HG02759 (cell line): ENCODE results near the gene TRPC4AP.

Experiments used
- ATAC-seq: cut with Tn5 transposase; IDR thresholded peaks from one replicate; pipeline ENCODE4 v1.9.1; 2021; ENCODE audit warnings: mild to moderate bottlenecking, moderate library complexity; ENCODE audit not compliant: unreplicated experiment

The TRPC4AP gene

GRCh38 chr20:34989670-34990069, 102.9 kb downstream of the TRPC4AP start:
- no peak for ATAC-seq

GRCh38 chr20:34989118-34989517, 103.5 kb downstream of the TRPC4AP start:
- ATAC-seq: no peak

- no peak for ATAC-seq
These were observed 104.4 kb downstream of the TRPC4AP start for GRCh38 chr20:34988191-34988540.

GRCh38 chr20:34987288-34988190, 105.1 kb downstream of the TRPC4AP start:
- no peak for ATAC-seq

GRCh38 chr20:34986311-34987287, 106.0 kb downstream of the TRPC4AP start:
- no peak for ATAC-seq

GRCh38 chr20:34985461-34986310, 106.9 kb downstream of the TRPC4AP start:
- ATAC-seq: no peak

GRCh38 chr20:34984756-34985261, 107.8 kb downstream of the TRPC4AP start:
- no peak for ATAC-seq

GRCh38 chr20:34983995-34984735, 108.4 kb downstream of the TRPC4AP start:
- no peak for ATAC-seq

GRCh38 chr20:34983089-34983820, 109.4 kb downstream of the TRPC4AP start:
- ATAC-seq: no peak

- no peak for ATAC-seq
These were observed 110.1 kb downstream of the TRPC4AP start for GRCh38 chr20:34982270-34983088.

- ATAC-seq: no peak
These were observed 111.9 kb downstream of the TRPC4AP start for GRCh38 chr20:34980543-34981233.

- ATAC-seq: no peak
These were observed 113.0 kb downstream of the TRPC4AP start for GRCh38 chr20:34979366-34980153.

GRCh38 chr20:34978092-34978744, 114.4 kb downstream of the TRPC4AP start:
- no peak for ATAC-seq

- no peak for ATAC-seq
These were observed 115.1 kb downstream of the TRPC4AP start for GRCh38 chr20:34977365-34978091.

- ATAC-seq: no peak
These were observed 116.3 kb downstream of the TRPC4AP start for GRCh38 chr20:34976286-34976685.

GRCh38 chr20:34974246-34974645, 118.4 kb downstream of the TRPC4AP start:
- ATAC-seq: no peak
